NCI-H187 (cell line): Measurements from ENCODE around the gene PGM1.
"Not testable (repeated sequence)": the region's sequence is repeated elsewhere in the genome, so short reads cannot be mapped to it uniquely, and the experiment has no call there.

ENCODE experiments used
- DNase-seq, 2 experiments: peaks; one replicate each; lab custom pipeline; 2025; lab: John Stamatoyannopoulos, UW

PGM1 gene

GRCh38 chr1:63593303-63593885 is at the start of gene PGM1:
Gene PGM1, plus strand, starts transcription at chr1:63593411. Its CDS starts 78 bp downstream, at chr1:63593489.
- peak; percentile 2 to 17 for DNase-seq

GRCh38 chr1:63545780-63546179 is 47.4 kb upstream of the PGM1 start:
- no peak for DNase-seq

- DNase-seq = no peak
Measured at GRCh38 chr1:63547621-63548294, 45.5 kb upstream of the PGM1 start.

GRCh38 chr1:63548303-63548702 is 44.9 kb upstream of the PGM1 start:
- DNase-seq = no peak

DNA sequence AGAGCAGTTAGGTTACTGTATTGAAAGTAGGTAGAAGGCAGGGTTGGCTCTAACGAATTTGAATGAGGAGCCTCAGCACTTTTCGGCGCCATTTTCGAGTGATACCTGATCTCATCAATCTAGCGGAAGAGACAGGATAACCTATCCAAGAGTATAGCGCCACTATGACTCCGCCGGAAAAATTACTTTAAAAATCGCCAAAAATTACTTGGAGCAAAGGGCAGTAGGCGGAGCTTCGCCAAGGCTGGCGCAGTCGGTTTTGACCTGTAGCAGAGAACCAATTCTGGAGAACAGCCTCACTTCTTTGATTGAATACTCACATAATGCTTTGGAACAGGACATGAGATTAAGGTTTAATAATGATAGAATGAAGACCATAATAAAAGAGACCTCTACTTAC is 44.3 kb upstream of the PGM1 start:
- DNase-seq = no peak

DNA sequence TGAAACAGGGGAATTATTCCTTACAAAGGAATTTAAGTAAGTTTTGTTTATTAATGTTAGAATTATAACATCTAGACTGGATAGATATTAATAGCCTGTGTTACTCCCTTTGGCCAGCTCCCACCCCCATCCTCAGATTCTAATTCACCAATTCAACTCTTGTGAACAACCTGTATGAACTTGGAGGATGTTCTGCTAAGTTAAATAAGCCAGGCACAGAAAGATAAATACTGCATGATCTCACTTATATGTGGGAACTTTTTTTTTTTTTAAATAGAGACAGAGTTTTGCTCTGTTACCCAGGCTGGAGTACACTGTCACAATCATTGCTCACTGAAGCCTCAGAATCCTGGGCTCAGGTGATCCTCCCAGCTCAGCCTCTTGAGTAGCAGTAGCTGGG is 37.7 kb upstream of the PGM1 start:
- DNase-seq = no peak

DNA sequence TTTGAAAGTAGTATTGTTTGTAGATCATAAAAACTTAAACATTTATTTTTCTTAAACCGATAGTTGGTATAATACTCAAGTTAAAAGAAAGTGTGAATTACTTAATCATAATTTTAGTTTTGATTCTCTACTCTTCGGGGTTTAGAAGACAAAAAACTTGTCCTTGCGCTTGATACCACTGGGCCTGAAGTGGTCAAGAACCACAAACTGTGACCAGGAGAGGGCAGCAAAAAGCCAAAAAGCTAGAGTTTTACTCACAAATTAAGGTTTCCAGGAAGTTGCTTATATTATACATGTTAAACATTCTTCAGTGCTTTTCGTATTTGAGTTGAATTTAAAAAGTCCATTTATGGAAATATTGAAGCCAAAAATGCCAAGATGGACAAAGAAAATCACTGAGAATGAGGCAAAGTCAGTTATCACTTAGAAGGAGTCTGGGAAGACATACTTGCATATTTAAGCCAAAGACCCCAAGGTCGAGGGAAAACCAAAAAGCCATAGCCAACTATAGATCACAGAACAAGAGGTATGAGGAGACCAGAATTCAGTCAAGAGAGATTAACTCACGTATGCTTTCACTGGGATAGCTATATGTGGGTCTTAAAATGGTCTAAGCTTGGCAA is 35.7 kb upstream of the PGM1 start:
- DNase-seq = no peak

GRCh38 chr1:63559357-63559756 is 33.9 kb upstream of the PGM1 start:
- no peak for DNase-seq

DNA sequence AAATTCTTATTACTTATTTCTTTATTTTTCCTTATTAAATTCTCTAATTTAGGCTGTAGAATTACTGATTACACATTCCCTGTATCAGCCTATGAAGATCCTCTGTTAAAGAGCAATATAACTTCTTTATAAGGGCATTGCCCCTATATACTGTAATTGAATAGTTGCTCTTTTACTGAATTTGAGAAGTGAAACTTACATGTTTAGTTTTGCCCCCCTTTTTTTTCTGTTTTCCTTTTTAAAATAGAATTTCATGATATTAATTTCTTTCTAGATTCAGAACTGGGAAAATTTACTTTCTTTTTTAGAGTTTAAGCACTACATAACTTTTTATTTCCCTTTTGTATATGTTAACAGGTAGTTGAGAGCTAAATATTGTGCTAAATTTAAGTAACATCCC is 29.5 kb upstream of the PGM1 start:
- no peak for DNase-seq

DNA sequence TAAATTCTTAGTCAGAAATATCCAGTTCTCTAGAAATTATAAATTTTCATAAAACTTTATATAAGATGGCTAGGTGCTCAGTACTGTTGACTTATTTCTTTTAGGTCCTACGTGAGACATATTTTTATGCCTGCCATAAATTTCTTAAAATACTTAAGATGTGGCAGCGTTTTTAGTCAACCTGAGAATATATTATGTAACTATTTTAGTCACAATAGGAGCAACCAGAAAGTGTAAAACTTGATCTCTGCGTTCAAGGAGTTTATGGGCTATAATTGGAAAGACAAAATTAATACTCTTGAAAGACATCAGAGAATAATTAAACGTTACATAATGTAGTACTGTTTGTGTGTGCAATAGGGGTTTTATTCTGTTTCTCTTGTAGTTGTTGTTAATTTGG is 24.1 kb upstream of the PGM1 start:
- DNase-seq = no peak

GRCh38 chr1:63569640-63570316 is 23.4 kb upstream of the PGM1 start:
- DNase-seq = no peak

GRCh38 chr1:63572686-63573085 is 20.5 kb upstream of the PGM1 start:
- DNase-seq = not testable (repeated sequence)

DNA sequence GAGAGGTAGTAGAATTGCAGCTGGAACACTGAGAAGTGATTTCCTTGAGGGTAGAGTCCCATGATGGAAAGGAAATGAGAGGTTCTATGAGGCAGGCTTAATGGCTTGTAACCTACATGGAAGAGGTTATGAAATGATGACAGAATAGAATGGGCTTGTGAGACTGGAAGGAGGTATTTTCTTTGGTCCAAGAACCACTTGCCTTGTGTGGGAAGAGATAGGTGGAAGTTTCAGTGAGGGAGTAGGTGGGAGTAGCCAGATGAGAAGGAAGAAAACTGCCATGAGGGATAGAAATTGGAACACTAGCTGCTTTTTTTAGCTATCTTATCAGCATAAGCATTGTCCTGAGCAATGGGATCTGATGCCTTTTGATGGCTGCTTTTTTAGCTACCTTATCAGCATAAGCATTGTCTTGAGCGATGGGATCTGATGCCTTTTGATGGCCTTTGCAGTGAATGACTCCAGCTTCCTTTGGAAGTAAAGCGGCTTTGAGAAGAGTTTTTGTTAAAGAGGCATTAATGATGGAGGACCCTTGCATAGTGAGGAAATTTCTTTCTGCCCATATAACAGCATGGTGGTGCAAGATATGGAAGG is 18.9 kb upstream of the PGM1 start:
- not testable (repeated sequence) for DNase-seq

GRCh38 chr1:63575340-63575826 is 17.8 kb upstream of the PGM1 start:
- DNase-seq = no peak

DNA sequence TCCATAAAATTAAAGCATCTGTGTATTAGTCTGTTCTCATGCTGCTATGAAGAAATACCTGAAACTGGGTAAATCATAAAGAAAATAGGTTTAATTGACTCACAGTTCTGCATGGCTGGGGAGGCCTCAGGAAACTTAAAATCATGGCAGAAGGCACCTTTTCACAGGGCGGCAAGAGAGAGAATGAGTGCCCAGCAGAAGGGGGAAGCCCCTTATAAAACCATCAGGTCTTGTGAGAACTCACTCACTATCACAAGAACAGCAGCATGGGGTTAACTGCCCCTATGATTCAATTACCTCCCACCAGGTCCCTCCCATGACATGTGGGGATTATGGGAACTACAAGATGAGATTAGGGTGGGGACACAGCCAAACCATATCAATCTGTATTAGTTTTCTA is 6.9 kb upstream of the PGM1 start:
- not testable (repeated sequence) for DNase-seq

- DNase-seq = no peak
Measured at GRCh38 chr1:63590166-63590560, 3.0 kb upstream of the PGM1 start.

GRCh38 chr1:63592536-63593302 is 492 bp upstream of the PGM1 start:
- no peak for DNase-seq

DNA sequence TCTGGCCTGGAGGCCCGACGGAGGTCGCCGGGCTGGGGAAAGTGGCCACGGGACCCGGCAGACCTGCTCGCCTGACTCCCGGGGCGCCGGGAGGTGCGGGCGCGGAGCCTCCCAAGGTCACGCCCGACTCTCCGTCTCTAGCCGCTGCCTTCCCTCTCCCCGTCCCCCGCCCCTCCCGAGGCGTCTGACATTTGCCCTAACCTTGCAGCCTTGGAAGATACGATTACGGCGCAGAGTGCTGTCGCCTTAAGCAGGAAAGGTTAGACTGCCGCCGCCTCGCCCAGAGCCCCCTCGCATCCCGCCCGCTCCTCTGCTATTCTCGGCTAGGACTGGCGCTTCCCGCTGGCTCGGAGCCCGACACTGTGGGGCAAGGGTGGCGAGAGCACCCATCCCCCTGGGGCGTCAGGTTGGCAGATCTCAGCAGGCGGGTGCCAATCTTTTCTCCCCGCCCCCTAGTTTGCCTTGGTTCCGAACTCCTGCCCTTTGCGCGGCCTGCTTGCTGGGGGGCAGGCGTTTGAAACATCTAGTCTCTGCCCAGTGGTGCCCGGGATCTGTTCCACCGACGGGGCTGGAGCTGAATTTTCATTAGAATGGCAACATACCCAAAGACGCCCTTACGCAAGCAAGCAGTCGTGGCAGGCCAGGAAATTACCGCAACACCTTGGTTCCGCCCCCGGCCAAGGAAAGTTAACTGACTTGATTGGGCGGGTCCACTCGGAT is 835 bp downstream of the PGM1 start:
- DNase-seq = no peak

DNA sequence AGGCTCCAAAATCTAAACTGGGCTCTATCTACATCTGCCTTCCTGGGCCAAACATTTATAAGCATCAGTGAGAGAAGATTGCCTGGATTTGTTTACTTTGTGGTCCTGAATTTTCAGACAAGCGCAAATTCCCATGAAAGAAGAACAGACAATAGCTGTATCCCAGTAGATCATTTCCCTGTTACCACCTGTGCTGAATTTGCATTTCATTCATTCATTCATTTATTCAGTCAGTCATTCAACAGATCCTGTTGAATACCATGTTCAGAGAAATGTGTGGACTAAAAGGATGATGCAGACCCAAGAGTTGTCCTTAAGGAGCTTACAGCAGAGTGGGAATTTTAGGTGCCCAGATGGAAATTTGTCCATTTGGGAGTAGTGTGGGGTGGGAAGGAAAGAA is 2.2 kb downstream of the PGM1 start:
- no peak for DNase-seq

GRCh38 chr1:63599799-63600198 is 6.6 kb downstream of the PGM1 start:
- no peak for DNase-seq

DNA sequence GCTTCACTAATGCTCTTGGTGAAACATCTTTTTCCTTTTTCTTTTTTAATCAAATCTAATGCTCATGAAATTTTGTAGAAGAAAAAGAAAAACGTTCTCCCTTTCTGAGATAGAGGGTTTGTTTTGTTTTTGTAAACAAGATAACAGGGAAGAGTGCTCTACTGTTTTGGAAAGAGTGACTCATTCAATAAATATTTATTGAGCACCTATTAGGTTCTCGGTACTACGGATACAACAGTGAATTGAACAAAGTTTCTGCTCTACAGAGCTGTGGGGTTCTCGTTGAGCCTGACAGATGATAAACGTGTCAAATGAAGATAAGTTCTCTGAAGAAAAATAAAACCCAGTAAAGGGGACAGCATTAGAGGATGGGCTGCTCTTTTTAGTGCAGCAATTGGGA is 7.0 kb downstream of the PGM1 start:
- DNase-seq = no peak
